Tibial nerve (tissue), 4 donors: ENCODE data around the gene EDN3. TPM values are rescaled to one million over a fixed set of nuclear protein-coding genes. Genes with fewer than 3 reads are reported as not detected.

ENCODE experiments used
- DNase-seq, 2 donors: peaks; one replicate each; pipeline ENCODE4 v3.0.0-alpha.2; 2019; ENCODE audit warnings: low spot score in 2 of 2
- H3K27ac ChIP-seq, 4 donors: fragments of 200-600 bp; sonication (generic) in 3 of 4; one replicate each; pipeline ENCODE4 v1.5.1; 2017 to 2019; ENCODE audit warnings: mild to moderate bottlenecking in 1 of 4
- H3K27me3 ChIP-seq, 2 donors: fragments of 200-600 bp; sonication (generic) in 1 of 2; one replicate each; pipeline versions ENCODE4 v1.5.1 to v1.6.0; 2017 to 2019
- H3K36me3 ChIP-seq, 3 donors: fragments of 200-600 bp; sonication (generic); one replicate each; pipeline ENCODE4 v1.5.1; 2018 to 2019
- H3K4me1 ChIP-seq, 4 donors: fragments of 200-600 bp; sonication (generic) in 3 of 4; one replicate each; pipeline ENCODE4 v1.5.1; 2017 to 2019
- H3K4me3 ChIP-seq, 4 donors: fragments of 200-600 bp; sonication (generic) in 3 of 4; one replicate each; pipeline ENCODE4 v1.5.1; 2017 to 2019; ENCODE audit warnings: mild to moderate bottlenecking in 1 of 4, moderate library complexity in 1 of 4
- H3K9me3 ChIP-seq, 4 donors: fragments of 200-600 bp; sonication (generic) in 3 of 4; one replicate each; pipeline ENCODE4 v1.5.1; 2017 to 2019
- EP300 ChIP-seq, 2 donors: sonication (generic); formaldehyde crosslinking; IDR thresholded peaks; one replicate each; pipeline ENCODE4 v1.6.1; 2017; ENCODE audit warnings: antibody characterized with exemption in 2 of 2, mild to moderate bottlenecking in 1 of 2
- POLR2A ChIP-seq, 2 donors: fragments of 450-650 bp; IDR thresholded peaks; one replicate each; pipeline ENCODE4 v1.6.1; 2017; ENCODE audit warnings: antibody characterized with exemption in 2 of 2, mild to moderate bottlenecking in 2 of 2, moderate library complexity in 2 of 2
- WGBS, 2 donors: methylation state at CpG; one replicate each; pipeline ENCODE4 v1.1.5; 2018; 5-methylcytosine and 5-hydroxymethylcytosine counted together
- total RNA-seq, 4 donors: library from RNA; depleted of rRNA; stranded (reverse); fragments of >200 nt; gene quantifications; one replicate each; pipeline ENCODE4 v1.1.0, GENCODE V29; 2016
- TF ChIP-seq, protein P1 (sequence below), 5 experiments: fragments of 200-600 bp in 3 of 5; fragments of 450-650 bp in 2 of 5; sonication (generic) in 3 of 5; IDR thresholded peaks; one replicate each; pipeline ENCODE4 v1.5.1; 2016 to 2019; ENCODE audit warnings: antibody characterized with exemption in 5 of 5, mild to moderate bottlenecking in 3 of 5, moderate library complexity in 2 of 5

The EDN3 gene
- total RNA-seq, 4 donors from 2014 or later = 2.9 TPM; not detected in 3

GRCh38 chr20:59259946-59260345, 40.5 kb upstream of the EDN3 start:
- no peaks in the 10 kb centered on the region for H3K9me3 ChIP-seq
- no peak for DNase-seq
- no peak overlapping the region for H3K27ac ChIP-seq
- 58 to 64% methylated on average over 2 of the region's 2 CpGs for WGBS, 2 donors
- H3K4me1 ChIP-seq = no peaks in the 10 kb centered on the region
- TF ChIP-seq POLR2A (IDR thresholded peaks at IDR 0.05) (no peak), EP300 (IDR thresholded peaks at IDR 0.05) (no peak)
- TF ChIP-seq, protein P1, sequence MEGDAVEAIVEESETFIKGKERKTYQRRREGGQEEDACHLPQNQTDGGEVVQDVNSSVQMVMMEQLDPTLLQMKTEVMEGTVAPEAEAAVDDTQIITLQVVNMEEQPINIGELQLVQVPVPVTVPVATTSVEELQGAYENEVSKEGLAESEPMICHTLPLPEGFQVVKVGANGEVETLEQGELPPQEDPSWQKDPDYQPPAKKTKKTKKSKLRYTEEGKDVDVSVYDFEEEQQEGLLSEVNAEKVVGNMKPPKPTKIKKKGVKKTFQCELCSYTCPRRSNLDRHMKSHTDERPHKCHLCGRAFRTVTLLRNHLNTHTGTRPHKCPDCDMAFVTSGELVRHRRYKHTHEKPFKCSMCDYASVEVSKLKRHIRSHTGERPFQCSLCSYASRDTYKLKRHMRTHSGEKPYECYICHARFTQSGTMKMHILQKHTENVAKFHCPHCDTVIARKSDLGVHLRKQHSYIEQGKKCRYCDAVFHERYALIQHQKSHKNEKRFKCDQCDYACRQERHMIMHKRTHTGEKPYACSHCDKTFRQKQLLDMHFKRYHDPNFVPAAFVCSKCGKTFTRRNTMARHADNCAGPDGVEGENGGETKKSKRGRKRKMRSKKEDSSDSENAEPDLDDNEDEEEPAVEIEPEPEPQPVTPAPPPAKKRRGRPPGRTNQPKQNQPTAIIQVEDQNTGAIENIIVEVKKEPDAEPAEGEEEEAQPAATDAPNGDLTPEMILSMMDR (IDR thresholded peaks at IDR 0.05) = no peak
- H3K36me3 ChIP-seq = no peaks in the 10 kb centered on the region
- H3K27me3 ChIP-seq = peaks cover 0 to 16% of the 10 kb centered on the region in 2 donors
- no peak overlapping the region for H3K4me3 ChIP-seq

DNA sequence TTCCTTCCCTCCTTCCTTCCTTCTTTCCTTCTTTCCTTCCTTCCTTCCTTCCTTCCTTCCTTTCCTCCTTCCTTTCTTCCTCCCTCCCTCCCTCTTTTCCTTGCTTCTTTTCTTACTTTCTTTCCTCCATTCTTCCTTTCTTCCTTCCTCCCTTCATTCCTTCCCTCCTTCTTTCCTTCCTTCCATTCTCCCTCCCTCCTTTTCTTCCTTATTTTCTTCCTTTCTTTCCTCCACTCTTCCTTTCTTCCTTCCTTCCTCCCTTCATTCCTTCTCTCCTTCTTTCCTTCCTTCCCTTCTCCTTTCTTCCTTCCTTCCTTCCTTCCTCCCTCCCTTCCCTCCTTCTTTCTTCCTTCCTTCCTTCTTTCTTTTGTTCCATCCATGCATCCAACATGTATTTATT, 35.1 kb upstream of the EDN3 start:
- TF ChIP-seq, protein P1 (IDR thresholded peaks at IDR 0.05) = no peak
- TF ChIP-seq EP300 (IDR thresholded peaks at IDR 0.05) = no peak
- no peak for TF ChIP-seq POLR2A (IDR thresholded peaks at IDR 0.05)
- Histone ChIP-seq H3K4me3 (no peak overlapping the region), H3K27ac (no peak overlapping the region), H3K9me3 (no peaks in the 10 kb centered on the region), H3K36me3 (no peaks in the 10 kb centered on the region), H3K4me1 (no peaks in the 10 kb centered on the region), H3K27me3 (peaks cover 0 to 20% of the 10 kb centered on the region in 2 donors)
- no peak for DNase-seq

GRCh38 chr20:59268870-59269269, 31.5 kb upstream of the EDN3 start:
- 21 to 27% methylated on average over 3 of the region's 3 CpGs for WGBS, 2 donors
- no peak overlapping the region for H3K27ac ChIP-seq
- no peaks in the 10 kb centered on the region for H3K36me3 ChIP-seq
- TF ChIP-seq EP300 (IDR thresholded peaks at IDR 0.05) (no peak), POLR2A (IDR thresholded peaks at IDR 0.05) (no peak)
- TF ChIP-seq, protein P1 (IDR thresholded peaks at IDR 0.05) = no peak
- H3K27me3 ChIP-seq = peaks cover 0 to 8% of the 10 kb centered on the region in 2 donors
- no peaks in the 10 kb centered on the region for H3K4me1 ChIP-seq
- H3K4me3 ChIP-seq = no peak overlapping the region
- H3K9me3 ChIP-seq = no peaks in the 10 kb centered on the region
- DNase-seq = no peak

- Histone ChIP-seq H3K27me3 (peaks cover 0 to 8% of the 10 kb centered on the region in 2 donors), H3K4me1 (no peaks in the 10 kb centered on the region), H3K27ac (no peak overlapping the region), H3K4me3 (no peak overlapping the region), H3K36me3 (no peaks in the 10 kb centered on the region), H3K9me3 (no peaks in the 10 kb centered on the region)
- 43 to 54% methylated on average over 4 of the region's 4 CpGs for WGBS, 2 donors
- no peak for DNase-seq
- TF ChIP-seq, protein P1 (IDR thresholded peaks at IDR 0.05) = no peak
- no peak for TF ChIP-seq EP300 (IDR thresholded peaks at IDR 0.05)
- no peak for TF ChIP-seq POLR2A (IDR thresholded peaks at IDR 0.05)
Measured at GRCh38 chr20:59269411-59270025, 30.9 kb upstream of the EDN3 start.

DNA sequence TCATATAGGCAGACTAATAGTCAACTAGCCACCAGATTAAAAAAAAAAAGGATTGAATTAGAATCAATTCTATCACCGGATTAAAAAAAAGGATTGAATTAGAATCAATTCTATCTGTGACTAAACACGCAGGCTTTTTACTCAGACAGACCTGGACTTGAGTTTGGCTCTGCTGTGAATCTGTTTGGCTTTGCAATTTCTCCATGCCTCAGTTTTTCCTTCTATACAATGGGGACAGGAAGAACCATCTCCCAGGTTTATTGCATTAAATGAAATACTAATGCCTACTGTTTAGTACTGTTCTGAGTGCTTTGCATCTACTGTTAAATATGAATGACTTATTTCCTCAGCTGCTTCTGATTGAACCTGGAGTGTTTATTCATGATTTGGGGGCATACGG, 30.0 kb upstream of the EDN3 start:
- 62 to 92% methylated on average over 3 of the region's 3 CpGs for WGBS, 2 donors
- Histone ChIP-seq H3K36me3 (no peaks in the 10 kb centered on the region), H3K4me3 (no peak overlapping the region), H3K9me3 (no peaks in the 10 kb centered on the region), H3K27ac (no peak overlapping the region), H3K27me3 (peaks cover 0 to 8% of the 10 kb centered on the region in 2 donors), H3K4me1 (no peaks in the 10 kb centered on the region)
- DNase-seq = no peak
- TF ChIP-seq POLR2A (IDR thresholded peaks at IDR 0.05) (no peak), EP300 (IDR thresholded peaks at IDR 0.05) (no peak)
- TF ChIP-seq, protein P1 (IDR thresholded peaks at IDR 0.05) = no peak
